SJCRH30 (cell line): ENCODE results near the gene TMCC1. TPM values are rescaled to one million over a fixed set of nuclear protein-coding genes. Genes with fewer than 3 reads are reported as not detected.
"Not testable (repeated sequence)": the region's sequence is repeated elsewhere in the genome, so short reads cannot be mapped to it uniquely, and the experiment has no call there.

ENCODE experiments used
- DNase-seq, 2 experiments: peaks; one replicate each; pipeline ENCODE4 v3.0.0-alpha.2; 2015 to 2020
- H3K27ac ChIP-seq: fragments of 250-450 bp; sonication (Bioruptor Pico); 2 replicates; pipeline ENCODE4 v1.5.1; 2020; ENCODE audit warnings: mild to moderate bottlenecking, moderate library complexity
- H3K27me3 ChIP-seq: fragments of 250-450 bp; sonication (Bioruptor Pico); 2 replicates; pipeline ENCODE4 v1.5.1; 2020; ENCODE audit warnings: mild to moderate bottlenecking, moderate library complexity
- H3K36me3 ChIP-seq: fragments of 250-450 bp; sonication (Bioruptor Pico); 2 replicates; pipeline ENCODE4 v1.5.1; 2020; ENCODE audit warnings: mild to moderate bottlenecking, moderate library complexity
- H3K4me1 ChIP-seq: fragments of 250-450 bp; sonication (Bioruptor Pico); 2 replicates; pipeline ENCODE4 v1.5.1; 2020; ENCODE audit warnings: mild to moderate bottlenecking, moderate library complexity
- H3K4me3 ChIP-seq: fragments of 250-450 bp; sonication (Bioruptor Pico); 2 replicates; pipeline ENCODE4 v1.5.1; 2020; ENCODE audit warnings: mild to moderate bottlenecking, moderate library complexity
- H3K9me3 ChIP-seq: fragments of 250-450 bp; sonication (Bioruptor Pico); replicated peaks from 2 replicates; pipeline ENCODE4 v1.5.1; 2020; ENCODE audit warnings: mild to moderate bottlenecking, moderate library complexity
- total RNA-seq: library from RNA; depleted of rRNA; stranded (reverse); fragments of >200 nt; shearing (Covaris generic); gene quantifications from 2 replicates; pipeline ENCODE4 v1.2.3, GENCODE V29; 2014

The TMCC1 gene
- total RNA-seq, 1 experiment from 2014 or later = 22.1 TPM

- Histone ChIP-seq H3K36me3 (no peaks in the 10 kb centered on the region; the same call in 1 of the 2 replicates), H3K4me1 (no peaks in the 10 kb centered on the region), H3K9me3 (no peaks in the 10 kb centered on the region), H3K27me3 (no peaks in the 10 kb centered on the region), H3K27ac (no peak overlapping the region), H3K4me3 (no peak overlapping the region)
- no peak for DNase-seq
Measured at GRCh38 chr3:129758306-129758705, 135.2 kb downstream of the TMCC1 start.

DNA sequence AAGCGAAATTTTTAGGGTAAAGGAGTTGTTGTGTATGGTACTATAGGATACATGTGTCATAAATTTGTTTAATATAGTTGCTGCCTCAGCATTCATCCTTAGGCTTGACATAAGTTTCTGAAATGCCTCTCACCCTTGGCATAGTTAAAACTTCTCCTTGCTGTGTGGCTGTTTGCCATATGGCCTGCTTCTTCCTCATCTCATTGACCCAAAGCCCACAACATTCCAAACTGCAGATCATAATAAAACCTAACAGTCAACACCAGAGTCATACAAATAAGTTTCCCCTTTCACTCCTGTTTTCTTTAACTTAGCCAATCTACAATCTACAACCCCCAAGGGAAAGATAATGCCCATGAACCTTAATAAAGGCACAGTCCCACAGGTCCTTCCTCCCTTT lies 136.6 kb downstream of the TMCC1 start:
- no peak overlapping the region for H3K27ac ChIP-seq
- no peaks in the 10 kb centered on the region for H3K27me3 ChIP-seq
- no peaks in the 10 kb centered on the region for H3K4me1 ChIP-seq
- H3K4me3 ChIP-seq = no peak overlapping the region
- no peak for DNase-seq
- H3K9me3 ChIP-seq = no peaks in the 10 kb centered on the region
- H3K36me3 ChIP-seq = no peaks in the 10 kb centered on the region; the same call in 1 of the 2 replicates

GRCh38 chr3:129751105-129751504 lies 142.4 kb downstream of the TMCC1 start:
- not testable (repeated sequence) for DNase-seq, H3K27ac ChIP-seq, H3K4me1 ChIP-seq, H3K9me3 ChIP-seq, H3K4me3 ChIP-seq, H3K27me3 ChIP-seq, H3K36me3 ChIP-seq

DNA sequence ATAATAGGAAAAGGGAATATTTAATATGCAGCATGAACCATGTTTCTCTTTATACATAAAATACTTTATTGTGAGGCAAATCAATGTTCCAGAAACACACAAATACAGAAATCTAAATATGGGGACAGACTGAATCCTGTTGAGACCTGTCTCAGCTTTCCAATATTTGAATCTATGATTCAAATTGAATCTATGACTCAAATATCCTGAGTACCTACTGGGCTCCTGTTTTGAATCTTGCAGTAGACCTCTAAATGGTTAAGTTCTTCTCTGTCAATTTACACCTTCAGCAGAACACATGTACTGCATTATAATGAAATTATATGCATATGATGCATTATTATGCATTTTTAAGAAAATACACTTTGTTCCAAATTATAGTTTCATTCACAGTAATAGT lies 143.8 kb downstream of the TMCC1 start:
- no peaks in the 10 kb centered on the region for H3K9me3 ChIP-seq
- no peak for DNase-seq
- no peaks in the 10 kb centered on the region for H3K36me3 ChIP-seq
- H3K4me1 ChIP-seq = no peaks in the 10 kb centered on the region
- no peak overlapping the region for H3K27ac ChIP-seq
- no peaks in the 10 kb centered on the region for H3K27me3 ChIP-seq
- no peak overlapping the region for H3K4me3 ChIP-seq

DNA sequence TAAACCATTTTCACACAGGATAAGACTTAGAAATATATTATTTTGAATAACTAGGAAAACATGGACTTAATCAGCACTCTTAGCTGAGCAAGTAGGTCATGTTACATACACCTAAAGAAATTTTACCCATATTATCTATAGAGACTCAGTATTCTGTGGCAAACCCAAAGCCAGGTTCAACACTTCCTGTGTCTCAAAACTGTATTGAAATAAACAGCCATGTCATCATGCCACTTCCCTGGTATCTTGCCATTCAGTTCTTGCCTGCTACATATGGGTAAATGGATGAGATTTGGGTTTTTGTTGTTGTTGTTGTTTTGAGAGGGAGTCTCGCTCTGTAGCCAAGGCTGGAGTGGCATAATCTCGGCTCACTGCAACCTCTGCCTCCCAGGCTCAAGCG lies 145.5 kb downstream of the TMCC1 start:
- H3K36me3 ChIP-seq = no peaks in the 10 kb centered on the region
- H3K4me1 ChIP-seq = no peaks in the 10 kb centered on the region
- H3K4me3 ChIP-seq = no peak overlapping the region
- no peaks in the 10 kb centered on the region for H3K9me3 ChIP-seq
- no peak for DNase-seq
- H3K27me3 ChIP-seq = no peaks in the 10 kb centered on the region
- no peak overlapping the region for H3K27ac ChIP-seq

DNA sequence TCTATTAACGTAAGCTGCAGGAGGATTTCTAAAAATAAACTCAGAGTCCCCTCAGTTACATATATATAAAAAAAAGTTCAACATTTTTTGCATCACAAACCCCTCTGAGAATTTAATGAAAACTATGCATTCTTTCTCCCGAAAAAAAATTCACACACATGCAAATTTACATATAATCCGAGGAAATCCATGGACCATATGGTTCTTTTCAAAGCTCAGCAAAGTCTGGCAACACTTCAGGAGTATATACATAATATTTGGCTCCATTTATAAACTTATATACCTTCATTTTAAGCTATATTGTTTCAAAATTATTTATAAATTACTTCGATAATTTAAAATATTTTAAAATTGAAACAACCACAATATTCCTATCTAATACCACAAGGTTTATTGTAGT lies 146.4 kb downstream of the TMCC1 start:
- DNase-seq = no peak
- H3K4me3 ChIP-seq = no peak overlapping the region
- H3K27me3 ChIP-seq = no peaks in the 10 kb centered on the region

DNA sequence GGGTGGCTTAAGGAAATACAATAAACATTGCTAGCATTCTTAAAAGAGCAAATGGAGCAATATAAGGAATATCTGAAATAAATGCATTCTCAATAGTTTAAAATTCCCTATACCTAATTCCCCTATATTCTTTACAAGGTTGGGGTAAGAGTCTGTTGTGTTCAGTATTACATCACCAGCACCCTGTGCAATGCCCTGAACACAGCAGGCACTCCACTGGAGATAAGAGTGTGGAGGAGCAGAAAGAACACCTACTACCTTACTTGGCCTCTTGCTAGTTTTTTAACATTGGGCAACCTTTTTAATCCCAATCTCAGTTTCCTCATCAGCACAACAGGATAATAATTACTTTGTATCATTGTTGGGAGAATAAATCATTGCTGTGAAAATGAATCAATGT lies 146.9 kb downstream of the TMCC1 start:
- DNase-seq = no peak
- Histone ChIP-seq H3K27me3 (no peaks in the 10 kb centered on the region), H3K27ac (no peak overlapping the region), H3K4me1 (no peaks in the 10 kb centered on the region), H3K36me3 (no peaks in the 10 kb centered on the region), H3K4me3 (no peak overlapping the region), H3K9me3 (no peaks in the 10 kb centered on the region)

More for the DNA sequence above, 146.4 kb downstream of the TMCC1 start:
- Histone ChIP-seq H3K4me1 (no peaks in the 10 kb centered on the region), H3K36me3 (no peaks in the 10 kb centered on the region), H3K9me3 (no peaks in the 10 kb centered on the region), H3K27ac (no peak overlapping the region)

DNA sequence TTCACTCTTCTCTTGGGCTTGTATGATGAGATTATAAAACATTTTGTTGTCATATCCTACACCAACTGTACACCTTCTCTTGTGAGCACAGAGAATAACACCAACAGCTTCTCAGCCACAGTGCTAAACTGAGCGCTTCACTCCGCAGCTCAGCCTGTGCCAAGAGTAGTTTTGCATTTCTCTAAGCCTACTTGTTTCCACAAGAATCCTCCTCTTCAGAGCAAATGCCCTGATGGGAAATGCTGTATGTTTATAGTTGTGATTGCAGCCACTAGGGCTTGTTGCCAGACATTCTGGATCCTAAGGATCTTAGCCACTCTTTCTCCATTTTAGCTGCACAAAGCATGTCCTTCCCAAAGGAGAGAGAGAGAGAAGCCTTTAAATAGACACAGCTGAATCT lies 148.3 kb downstream of the TMCC1 start:
- Histone ChIP-seq H3K27me3 (no peaks in the 10 kb centered on the region), H3K4me1 (no peaks in the 10 kb centered on the region), H3K9me3 (no peaks in the 10 kb centered on the region), H3K4me3 (no peak overlapping the region), H3K27ac (no peak overlapping the region), H3K36me3 (no peaks in the 10 kb centered on the region)
- DNase-seq = no peak

- no peak for DNase-seq
- H3K36me3 ChIP-seq = no peaks in the 10 kb centered on the region
Measured at GRCh38 chr3:129741794-129742193, 151.7 kb downstream of the TMCC1 start.

GRCh38 chr3:129740090-129740489 lies 153.4 kb downstream of the TMCC1 start:
- Histone ChIP-seq H3K4me3 (no peak overlapping the region), H3K36me3 (no peaks in the 10 kb centered on the region), H3K27ac (no peak overlapping the region), H3K4me1 (no peaks in the 10 kb centered on the region), H3K9me3 (no peaks in the 10 kb centered on the region), H3K27me3 (no peaks in the 10 kb centered on the region)
- DNase-seq = no peak

More at GRCh38 chr3:129741794-129742193, 151.7 kb downstream of the TMCC1 start:
- Histone ChIP-seq H3K27ac (no peak overlapping the region), H3K9me3 (no peaks in the 10 kb centered on the region), H3K4me1 (no peaks in the 10 kb centered on the region), H3K4me3 (no peak overlapping the region), H3K27me3 (no peaks in the 10 kb centered on the region)

GRCh38 chr3:129739634-129740033 lies 153.9 kb downstream of the TMCC1 start:
- H3K4me1 ChIP-seq = no peaks in the 10 kb centered on the region
- no peaks in the 10 kb centered on the region for H3K36me3 ChIP-seq
- H3K27me3 ChIP-seq = no peaks in the 10 kb centered on the region
- H3K27ac ChIP-seq = no peak overlapping the region
- no peak for DNase-seq
- no peak overlapping the region for H3K4me3 ChIP-seq
- H3K9me3 ChIP-seq = no peaks in the 10 kb centered on the region

DNA sequence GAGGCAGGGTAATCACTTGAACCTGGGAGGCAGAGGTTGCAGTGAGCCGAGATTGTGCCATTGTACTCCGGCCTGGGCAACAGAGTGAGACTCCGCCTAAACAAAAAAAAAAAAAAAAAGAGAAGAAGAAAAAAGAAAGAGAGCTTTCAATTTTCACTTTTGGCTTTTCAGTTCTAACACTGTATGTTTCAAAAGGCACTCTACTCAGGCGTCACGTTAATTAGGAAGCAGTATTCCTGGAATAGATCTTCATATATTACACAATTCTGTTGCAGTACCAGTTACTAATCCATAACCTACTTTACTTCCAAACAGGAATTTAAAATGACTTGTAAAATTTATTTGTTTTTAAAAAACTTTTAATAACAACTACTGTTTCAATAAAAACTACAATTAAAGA lies 155.3 kb downstream of the TMCC1 start:
- Histone ChIP-seq H3K9me3 (no peaks in the 10 kb centered on the region), H3K4me1 (no peaks in the 10 kb centered on the region), H3K27ac (no peak overlapping the region), H3K4me3 (no peak overlapping the region), H3K36me3 (no peaks in the 10 kb centered on the region), H3K27me3 (no peaks in the 10 kb centered on the region)
- no peak for DNase-seq

DNA sequence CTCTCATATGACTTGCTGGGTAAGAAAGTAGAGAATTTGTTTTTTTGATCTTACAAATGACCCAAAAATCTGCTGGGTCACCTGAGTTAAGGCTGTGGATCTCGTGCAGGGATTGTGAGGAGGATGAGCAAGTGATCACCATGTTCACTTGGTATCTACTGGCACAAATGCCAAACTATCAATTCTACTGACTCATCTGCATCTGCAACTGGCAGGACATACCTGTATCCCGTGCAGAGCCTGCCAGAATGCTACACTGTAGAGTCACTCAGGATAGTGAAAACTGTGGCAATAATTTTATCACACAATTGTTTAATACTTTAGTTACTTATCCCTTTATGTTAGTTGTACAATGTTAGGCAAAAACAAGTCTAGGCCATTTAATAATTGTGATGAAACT lies 157.4 kb downstream of the TMCC1 start:
- H3K27ac ChIP-seq = no peak overlapping the region
- H3K36me3 ChIP-seq = no peaks in the 10 kb centered on the region
- no peaks in the 10 kb centered on the region for H3K27me3 ChIP-seq
- peaks cover 9% of the 10 kb centered on the region; the same call in 1 of the 2 replicates for H3K4me1 ChIP-seq
- no peak for DNase-seq
- no peak overlapping the region for H3K4me3 ChIP-seq
- H3K9me3 ChIP-seq = no peaks in the 10 kb centered on the region

- no peaks in the 10 kb centered on the region for H3K9me3 ChIP-seq
- 0 out of 2 replicates have a peak, but pooled peaks cover 2% of the 10 kb centered on the region for H3K36me3 ChIP-seq
- H3K4me1 ChIP-seq = peaks cover 9% of the 10 kb centered on the region; the same call in 1 of the 2 replicates
- DNase-seq = no peak
- H3K27me3 ChIP-seq = no peaks in the 10 kb centered on the region
- H3K27ac ChIP-seq = no peak overlapping the region
- no peak overlapping the region for H3K4me3 ChIP-seq
Measured at GRCh38 chr3:129735638-129736037, 157.9 kb downstream of the TMCC1 start.

- H3K4me3 ChIP-seq = no peak overlapping the region
- H3K4me1 ChIP-seq = peaks cover 9% of the 10 kb centered on the region; the same call in 1 of the 2 replicates
- H3K27ac ChIP-seq = no peak overlapping the region
- H3K9me3 ChIP-seq = no peaks in the 10 kb centered on the region
- 0 out of 2 replicates have a peak, but pooled peaks cover 2% of the 10 kb centered on the region for H3K36me3 ChIP-seq
- no peaks in the 10 kb centered on the region for H3K27me3 ChIP-seq
- DNase-seq = no peak
Measured at GRCh38 chr3:129734449-129734848, 159.1 kb downstream of the TMCC1 start.

GRCh38 chr3:129732200-129732876 lies 161.2 kb downstream of the TMCC1 start:
- Histone ChIP-seq H3K9me3 (0 out of 2 replicates have a peak, but pooled peaks cover 2% of the 10 kb centered on the region), H3K27ac (no peak overlapping the region), H3K27me3 (no peaks in the 10 kb centered on the region), H3K4me1 (peaks cover 9% of the 10 kb centered on the region; the same call in 1 of the 2 replicates), H3K4me3 (no peak overlapping the region), H3K36me3 (0 out of 2 replicates have a peak, but pooled peaks cover 2% of the 10 kb centered on the region)
- peak in 1 of 2 experiments; percentile 13 for DNase-seq
